ENCODE measurements around the gene UBE2J2.

GRCh38 chr1:1210726-1211540, 62.7 kb downstream of the UBE2J2 start:
- TF ChIP-seq EZH2 (IDR thresholded peaks at IDR 0.05; ENCODE audit: insufficient read depth, poor library complexity, severe bottlenecking), result no peak
- TF ChIP-seq EZH2phosphoT487 (IDR thresholded peaks at IDR 0.05; ENCODE audit: insufficient read depth, low read depth), result no peak
